Left lung (tissue), 10 donors: Measurements from ENCODE around the gene SLC2A11. TPM values are rescaled to one million over a fixed set of nuclear protein-coding genes. Genes with fewer than 3 reads are reported as not detected.

ENCODE experiments used
- ATAC-seq: fragments of 200-7000 bp; cut with Tn5 transposase; one replicate; pipeline ENCODE4 v1.9.1; 2020; ENCODE audit warnings: moderate library complexity
- DNase-seq, 4 donors: peaks; one replicate each; pipeline ENCODE4 v3.0.0-alpha.2; 2013 to 2020
- H3K27ac ChIP-seq, 2 donors: fragments of 200-600 bp; sonication (generic) in 1 of 2; one replicate each; pipeline versions ENCODE4 v1.5.0 to v1.8.0; 2020 to 2021
- H3K27me3 ChIP-seq, 2 donors: fragments of 200-600 bp; sonication (generic) in 1 of 2; one replicate each; pipeline versions ENCODE4 v1.5.0 to v1.8.0; 2020 to 2021
- H3K36me3 ChIP-seq, 2 donors: fragments of 200-600 bp; sonication (generic) in 1 of 2; one replicate each; pipeline versions ENCODE4 v1.5.0 to v1.8.0; 2020 to 2021
- H3K4me1 ChIP-seq, 2 donors: fragments of 200-600 bp; one replicate each; pipeline ENCODE4 v1.8.0; 2021
- H3K4me3 ChIP-seq, 2 donors: fragments of 200-600 bp; sonication (generic) in 1 of 2; one replicate each; pipeline versions ENCODE4 v1.5.0 to v1.8.0; 2020 to 2021; ENCODE audit warnings: mild to moderate bottlenecking in 1 of 2
- H3K9me3 ChIP-seq, 2 donors: fragments of 200-600 bp; sonication (generic) in 1 of 2; one replicate each; pipeline versions ENCODE4 v1.5.0 to v1.8.0; 2020 to 2021
- CTCF ChIP-seq, 2 donors: fragments of 200-600 bp; sonication (generic) in 1 of 2; IDR thresholded peaks; one replicate each; pipeline versions ENCODE4 v1.5.0 to v1.8.0; 2021; ENCODE audit warnings: antibody characterized with exemption in 2 of 2
- intact Hi-C, 2 donors: fragments of 100-400 bp; cut with DNase I; formaldehyde crosslinking; loops; one replicate each; pipeline versions ENCODE4 v1.11.2 to v1.14.2; 2022
- polyA plus RNA-seq, 6 donors: library from polyadenylated mRNA; unstranded; fragments of 120-200 nt; gene quantifications; one replicate each; pipeline ENCODE4 v1.2.1, GENCODE V29; 2013; ENCODE audit not compliant: insufficient read length in 6 of 6
- total RNA-seq, 2 donors: library from RNA; stranded (reverse); fragmentation: NEBNext Ultra II Directional; extraction: Animal tissue kit (Norgen Biotek cat#: 25700); gene quantifications; one replicate each; pipeline ENCODE4 v1.2.1, GENCODE V29; 2021
- donor health status: DM: no; HTN: yes; CAD: no.
- donor health status: DM: no; HTN: no; CAD: no.

The SLC2A11 gene
- total and polyA plus RNA-seq, 8 donors = 9.9 to 26.7 (median 18.9) TPM

GRCh38 chr22:23837496-23837859, 20.2 kb upstream of the SLC2A11 start:
- Histone ChIP-seq H3K27me3 (no peaks in the 10 kb centered on the region), H3K9me3 (no peaks in the 10 kb centered on the region), H3K4me1 (peaks cover 9 to 21% of the 10 kb centered on the region in 2 donors), H3K27ac (no peak overlapping the region), H3K36me3 (peaks cover 0 to 47% of the 10 kb centered on the region in 2 donors), H3K4me3 (no peak overlapping the region)
- intact Hi-C loops = loop anchor here (5.0 to 10.0 kb wide), 2 partner anchors 53 to 65 kb away; partner anchors contain the start of genes MMP11 (in 1 of the 2) and SMARCB1 (in 1 of the 2)
- ATAC-seq (no peak), DNase-seq (peak in 1 of 4 donors; percentile 67)
- TF ChIP-seq CTCF (IDR thresholded peaks at IDR 0.05) = no peak

- peaks cover 0 to 41% of the 10 kb centered on the region in 2 donors for H3K36me3 ChIP-seq
- no peaks in the 10 kb centered on the region for H3K27me3 ChIP-seq
- intact Hi-C loops = loop anchor here (5.0 to 10.0 kb wide), 2 partner anchors 53 to 66 kb away; partner anchors contain the start of genes MMP11 (in 1 of the 2) and SMARCB1 (in 1 of the 2)
- peaks cover 9 to 21% of the 10 kb centered on the region in 2 donors for H3K4me1 ChIP-seq
- DNase-seq = peak in 1 of 4 donors; percentile 80
- no peak for ATAC-seq
- H3K9me3 ChIP-seq = no peaks in the 10 kb centered on the region
- peak overlapping the region; percentile 45 to 66 for H3K4me3 ChIP-seq
- TF ChIP-seq CTCF (IDR thresholded peaks at IDR 0.05) = no peak
- no peak overlapping the region for H3K27ac ChIP-seq
These were observed 19.6 kb upstream of the SLC2A11 start for GRCh38 chr22:23837911-23838680.

GRCh38 chr22:23838681-23839468, 18.8 kb upstream of the SLC2A11 start, which contains the start of gene DERL3:
Gene DERL3 (minus strand): TSS chr22:23839006. CDS start chr22:23838987, 19 bp downstream.
- intact Hi-C loops = loop anchor here (5.0 to 10.0 kb wide), 2 partner anchors 54 to 67 kb away; partner anchors contain the start of genes MMP11 (in 1 of the 2) and SMARCB1 (in 1 of the 2)
- Histone ChIP-seq H3K27me3 (no peaks in the 10 kb centered on the region), H3K9me3 (no peaks in the 10 kb centered on the region), H3K4me1 (peaks cover 9 to 21% of the 10 kb centered on the region in 2 donors), H3K36me3 (peaks cover 0 to 33% of the 10 kb centered on the region in 2 donors), H3K27ac (no peak within 1 kb of the TSS), H3K4me3 (peak within 1 kb of the TSS; percentile 45 to 66)
- peak; percentile 95 for ATAC-seq
- DNase-seq = peak; percentile 69 to 100 (median 96)
- TF ChIP-seq CTCF (IDR thresholded peaks at IDR 0.05) = no peak

GRCh38 chr22:23840026-23840425, 17.6 kb upstream of the SLC2A11 start:
- ATAC-seq (no peak), DNase-seq (no peak)
- Histone ChIP-seq H3K4me3 (no peak overlapping the region), H3K27me3 (no peaks in the 10 kb centered on the region), H3K9me3 (no peaks in the 10 kb centered on the region), H3K27ac (no peak overlapping the region), H3K4me1 (peaks cover 14 to 29% of the 10 kb centered on the region in 2 donors), H3K36me3 (peaks cover 0 to 22% of the 10 kb centered on the region in 2 donors)
- TF ChIP-seq CTCF (IDR thresholded peaks at IDR 0.05) = no peak
- intact Hi-C loops = loop anchor here in 1 of 2 donors (10.0 kb wide), 1 partner anchor 295 kb away; no protein-coding TSS in a partner anchor
